SK-N-SH treated with all-trans-retinoic acid at 6 μM for 48 hours (cell line): ENCODE data around the gene SGK2.

Experiments
- ATAC-seq: fragments of 200-7000 bp; cut with Tn5 transposase; 3 replicates; pipeline ENCODE4 v1.9.1; 2020; ENCODE audit warnings: mild to moderate bottlenecking, moderate library complexity
- ARNTL ChIP-seq: fragments of 450-650 bp; formaldehyde crosslinking; IDR thresholded peaks from 2 replicates; pipeline ENCODE4 v1.5.0; 2020; ENCODE audit warnings: low read depth, mild to moderate bottlenecking, moderate library complexity, borderline replicate concordance
- BACH2 ChIP-seq: fragments of 250-450 bp; sonication (Bioruptor Pico); IDR thresholded peaks from 2 replicates; pipeline ENCODE4 v1.9.0; 2021; ENCODE audit warnings: mild to moderate bottlenecking, borderline replicate concordance
- CSDC2 ChIP-seq: fragments of 250-450 bp; sonication (Bioruptor Pico); IDR thresholded peaks from 2 replicates; pipeline ENCODE4 v1.5.0; 2020; ENCODE audit warnings: mild to moderate bottlenecking, moderate library complexity
- CSRNP3 ChIP-seq: fragments of 250-450 bp; sonication (Bioruptor Pico); IDR thresholded peaks from 2 replicates; pipeline ENCODE4 v1.5.1; 2021; ENCODE audit warnings: mild to moderate bottlenecking, moderate library complexity
- ESRRG ChIP-seq: fragments of 250-450 bp; sonication (Bioruptor Pico); IDR thresholded peaks from 2 replicates; pipeline ENCODE4 v1.6.1; 2021; ENCODE audit warnings: mild to moderate bottlenecking
- GLIS3 ChIP-seq: fragments of 250-450 bp; sonication (Bioruptor Pico); IDR thresholded peaks from 2 replicates; pipeline ENCODE4 v1.5.0; 2020; ENCODE audit warnings: mild to moderate bottlenecking, moderate library complexity
- ISL1 ChIP-seq: fragments of 250-450 bp; sonication (Bioruptor Pico); IDR thresholded peaks from 2 replicates; pipeline ENCODE4 v2.1.2; 2022; ENCODE audit warnings: mild to moderate bottlenecking, moderate library complexity
- OSR1 ChIP-seq: fragments of 250-450 bp; sonication (Bioruptor Pico); IDR thresholded peaks from 2 replicates; pipeline ENCODE4 v1.8.0; 2022; ENCODE audit warnings: moderate library complexity, mild to moderate bottlenecking, inconsistent platforms
- POU6F1 ChIP-seq: fragments of 250-450 bp; sonication (Bioruptor Pico); IDR thresholded peaks from 2 replicates; pipeline ENCODE4 v1.8.0; 2021; ENCODE audit warnings: low read depth, mild to moderate bottlenecking, moderate library complexity, borderline replicate concordance
- PPARA ChIP-seq: fragments of 250-450 bp; sonication (Bioruptor Pico); IDR thresholded peaks from 2 replicates; pipeline ENCODE4 v1.5.0; 2020; ENCODE audit warnings: mild to moderate bottlenecking, borderline replicate concordance
- RARB ChIP-seq: fragments of 250-450 bp; sonication (Bioruptor Pico); IDR thresholded peaks from 2 replicates; pipeline ENCODE4 v1.8.0; 2021; ENCODE audit warnings: mild to moderate bottlenecking, moderate library complexity
- SNAI2 ChIP-seq: fragments of 250-450 bp; sonication (Bioruptor Pico); IDR thresholded peaks from 2 replicates; pipeline ENCODE4 v1.5.0; 2020; ENCODE audit warnings: mild to moderate bottlenecking, moderate library complexity
- TCF4 ChIP-seq: fragments of 250-450 bp; sonication (Bioruptor Pico); IDR thresholded peaks from 2 replicates; pipeline ENCODE4 v1.8.0; 2021; ENCODE audit warnings: mild to moderate bottlenecking, moderate library complexity, borderline replicate concordance
- TOX ChIP-seq: fragments of 250-450 bp; sonication (Bioruptor Pico); IDR thresholded peaks from 2 replicates; pipeline ENCODE4 v1.8.0; 2021; ENCODE audit warnings: mild to moderate bottlenecking, moderate library complexity, borderline replicate concordance
- TSHZ2 ChIP-seq: fragments of 250-450 bp; sonication (Bioruptor Pico); IDR thresholded peaks from 2 replicates; pipeline ENCODE4 v1.5.0; 2020; ENCODE audit warnings: mild to moderate bottlenecking, moderate library complexity
- ZC3H10 ChIP-seq: fragments of 250-450 bp; sonication (Bioruptor Pico); IDR thresholded peaks from 2 replicates; pipeline ENCODE4 v1.5.1; 2021; ENCODE audit warnings: mild to moderate bottlenecking, moderate library complexity
- ZFP3 ChIP-seq: fragments of 250-450 bp; sonication (Bioruptor Pico); IDR thresholded peaks from 2 replicates; pipeline ENCODE4 v1.5.0; 2020; ENCODE audit warnings: mild to moderate bottlenecking, moderate library complexity
- ZFP30 ChIP-seq: fragments of 450-650 bp; formaldehyde crosslinking; IDR thresholded peaks from 2 replicates; pipeline ENCODE4 v1.5.0; 2022; ENCODE audit warnings: mild to moderate bottlenecking, moderate library complexity
- ZNF565 ChIP-seq: fragments of 450-650 bp; formaldehyde crosslinking; conservative IDR thresholded peaks from 2 replicates; pipeline ENCODE4 v1.5.0; 2020; ENCODE audit warnings: low read depth, mild to moderate bottlenecking, moderate library complexity
- ZNF70 ChIP-seq: fragments of 450-650 bp; formaldehyde crosslinking; IDR thresholded peaks from 2 replicates; pipeline ENCODE4 v1.5.0; 2020; ENCODE audit warnings: mild to moderate bottlenecking, moderate library complexity
- ZNF8 ChIP-seq: fragments of 450-650 bp; formaldehyde crosslinking; IDR thresholded peaks from 2 replicates; pipeline ENCODE4 v1.5.0; 2020; ENCODE audit warnings: mild to moderate bottlenecking, moderate library complexity
- TF ChIP-seq, protein P1 (sequence below): fragments of 250-450 bp; sonication (Bioruptor Pico); IDR thresholded peaks from 2 replicates; pipeline ENCODE4 v1.8.0; 2020; ENCODE audit warnings: mild to moderate bottlenecking, moderate library complexity, borderline replicate concordance
- TF ChIP-seq, protein P2 (sequence below): fragments of 250-450 bp; sonication (Bioruptor Pico); IDR thresholded peaks from 2 replicates; pipeline ENCODE4 v1.5.1; 2020; ENCODE audit warnings: low read depth, mild to moderate bottlenecking, moderate library complexity

Gene SGK2

DNA sequence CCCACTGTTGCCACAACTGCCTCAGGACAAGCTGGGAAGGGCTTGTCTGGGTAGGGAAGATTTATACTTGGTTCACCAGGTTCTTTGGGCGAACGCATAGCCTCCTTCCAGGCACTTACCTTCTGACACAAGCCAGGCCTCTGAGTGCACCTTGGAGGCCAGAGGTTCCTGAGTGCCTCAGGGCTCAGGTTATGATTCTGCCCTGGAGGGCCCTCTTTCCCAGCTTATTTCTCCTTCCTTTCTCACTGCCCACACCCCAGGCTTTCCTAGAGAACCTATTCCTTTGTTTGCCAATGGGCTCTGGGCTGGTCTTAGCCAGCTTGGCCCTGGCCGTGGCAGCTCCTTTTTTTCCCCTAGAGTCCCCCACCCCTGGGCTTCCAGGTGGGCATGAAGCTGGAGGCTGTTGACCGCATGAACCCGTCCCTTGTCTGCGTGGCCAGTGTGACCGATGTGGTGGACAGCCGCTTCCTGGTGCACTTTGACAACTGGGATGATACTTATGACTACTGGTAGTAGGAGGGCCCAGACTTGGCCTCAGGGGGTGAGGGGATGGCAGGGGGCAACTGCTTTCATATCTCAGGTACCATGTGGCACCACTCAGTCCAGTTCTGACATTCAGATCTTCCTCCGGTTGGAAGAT lies 26.3 kb upstream of the SGK2 start:
- TF ChIP-seq ZNF70 (no peak), RARB (CRISPR knock-in tag) (no peak), CSDC2 (CRISPR knock-in tag) (no peak), CSRNP3 (no peak), ARNTL (no peak), TCF4 (CRISPR knock-in tag) (no peak), ZNF565 (CRISPR knock-in tag) (no peak), ZNF8 (no peak), GLIS3 (CRISPR knock-in tag) (no peak), ZFP30 (CRISPR knock-in tag) (no peak), OSR1 (CRISPR knock-in tag) (no peak), ZFP3 (CRISPR knock-in tag) (no peak), TSHZ2 (CRISPR knock-in tag) (no peak), BACH2 (CRISPR knock-in tag) (no peak), TOX (CRISPR knock-in tag) (no peak), ZC3H10 (CRISPR knock-in tag) (no peak)
- TF ChIP-seq, protein P1, sequence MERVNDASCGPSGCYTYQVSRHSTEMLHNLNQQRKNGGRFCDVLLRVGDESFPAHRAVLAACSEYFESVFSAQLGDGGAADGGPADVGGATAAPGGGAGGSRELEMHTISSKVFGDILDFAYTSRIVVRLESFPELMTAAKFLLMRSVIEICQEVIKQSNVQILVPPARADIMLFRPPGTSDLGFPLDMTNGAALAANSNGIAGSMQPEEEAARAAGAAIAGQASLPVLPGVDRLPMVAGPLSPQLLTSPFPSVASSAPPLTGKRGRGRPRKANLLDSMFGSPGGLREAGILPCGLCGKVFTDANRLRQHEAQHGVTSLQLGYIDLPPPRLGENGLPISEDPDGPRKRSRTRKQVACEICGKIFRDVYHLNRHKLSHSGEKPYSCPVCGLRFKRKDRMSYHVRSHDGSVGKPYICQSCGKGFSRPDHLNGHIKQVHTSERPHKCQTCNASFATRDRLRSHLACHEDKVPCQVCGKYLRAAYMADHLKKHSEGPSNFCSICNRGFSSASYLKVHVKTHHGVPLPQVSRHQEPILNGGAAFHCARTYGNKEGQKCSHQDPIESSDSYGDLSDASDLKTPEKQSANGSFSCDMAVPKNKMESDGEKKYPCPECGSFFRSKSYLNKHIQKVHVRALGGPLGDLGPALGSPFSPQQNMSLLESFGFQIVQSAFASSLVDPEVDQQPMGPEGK (CRISPR knock-in tag): no peak
- ATAC-seq: no peak

DNA sequence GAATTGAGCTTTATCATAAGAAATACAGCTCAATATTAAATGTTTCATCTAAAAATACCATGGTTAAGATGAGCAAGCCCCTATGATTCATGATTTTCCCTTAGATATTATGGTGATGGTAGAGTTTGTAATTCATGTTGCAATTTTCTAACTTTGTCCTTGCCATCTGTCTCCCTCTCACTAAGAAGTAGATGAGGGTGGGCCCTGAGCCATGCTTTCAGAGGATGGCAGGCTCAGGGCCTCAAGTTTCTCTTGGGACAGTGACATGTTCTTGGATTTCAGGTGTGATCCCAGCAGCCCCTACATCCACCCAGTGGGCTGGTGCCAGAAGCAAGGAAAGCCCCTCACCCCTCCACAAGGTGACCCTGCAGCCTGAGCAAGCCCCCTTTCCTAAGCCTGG lies 25.8 kb upstream of the SGK2 start:
- no peak for TF ChIP-seq OSR1 (CRISPR knock-in tag)
- TF ChIP-seq POU6F1 (CRISPR knock-in tag): no peak
- no peak for TF ChIP-seq ZC3H10 (CRISPR knock-in tag)
- TF ChIP-seq, protein P2, sequence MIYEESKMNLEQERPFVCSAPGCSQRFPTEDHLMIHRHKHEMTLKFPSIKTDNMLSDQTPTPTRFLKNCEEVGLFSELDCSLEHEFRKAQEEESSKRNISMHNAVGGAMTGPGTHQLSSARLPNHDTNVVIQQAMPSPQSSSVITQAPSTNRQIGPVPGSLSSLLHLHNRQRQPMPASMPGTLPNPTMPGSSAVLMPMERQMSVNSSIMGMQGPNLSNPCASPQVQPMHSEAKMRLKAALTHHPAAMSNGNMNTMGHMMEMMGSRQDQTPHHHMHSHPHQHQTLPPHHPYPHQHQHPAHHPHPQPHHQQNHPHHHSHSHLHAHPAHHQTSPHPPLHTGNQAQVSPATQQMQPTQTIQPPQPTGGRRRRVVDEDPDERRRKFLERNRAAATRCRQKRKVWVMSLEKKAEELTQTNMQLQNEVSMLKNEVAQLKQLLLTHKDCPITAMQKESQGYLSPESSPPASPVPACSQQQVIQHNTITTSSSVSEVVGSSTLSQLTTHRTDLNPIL (CRISPR knock-in tag): no peak
- no peak for TF ChIP-seq BACH2 (CRISPR knock-in tag)
- TF ChIP-seq ESRRG (CRISPR knock-in tag): no peak
- no peak for TF ChIP-seq ARNTL
- TF ChIP-seq ZFP3 (CRISPR knock-in tag): no peak
- TF ChIP-seq TOX (CRISPR knock-in tag): no peak
- TF ChIP-seq SNAI2 (CRISPR knock-in tag): no peak
- TF ChIP-seq RARB (CRISPR knock-in tag): no peak
- no peak for TF ChIP-seq CSDC2 (CRISPR knock-in tag)
- no peak for TF ChIP-seq ZNF565 (CRISPR knock-in tag)
- TF ChIP-seq ZNF8: no peak
- TF ChIP-seq, protein P1 (CRISPR knock-in tag): no peak
- TF ChIP-seq ZFP30 (CRISPR knock-in tag): no peak
- no peak for TF ChIP-seq TSHZ2 (CRISPR knock-in tag)
- TF ChIP-seq PPARA (CRISPR knock-in tag): no peak
- no peak for TF ChIP-seq ISL1 (CRISPR knock-in tag)
- TF ChIP-seq ZNF70: no peak
- no peak for ATAC-seq
